CD4-positive, alpha-beta T cell (primary cell): Measurements from ENCODE around the gene INO80. TPM values are rescaled to one million over a fixed set of nuclear protein-coding genes. Genes with fewer than 3 reads are reported as not detected.

Experiments used
- ATAC-seq: fragments of 200-7000 bp; cut with Tn5 transposase; one replicate; pipeline ENCODE4 v1.10.0; 2022; ENCODE audit warnings: mild to moderate bottlenecking; ENCODE audit not compliant: poor library complexity
- CTCF ChIA-PET: fragments of 350-600 bp; sonication (Branson Sonifier 250); formaldehyde crosslinking; loops from one replicate; lab custom pipeline; 2021; ENCODE audit warnings: antibody characterized with exemption, inconsistent platforms; lab: Charles Lee
- POLR2A ChIA-PET: fragments of 350-600 bp; sonication (Branson Sonifier 250); formaldehyde crosslinking; loops from one replicate; lab custom pipeline; 2021; ENCODE audit warnings: antibody characterized with exemption, inconsistent platforms; lab: Charles Lee
- DNase-seq, 14 experiments: peaks; one replicate each; pipeline ENCODE4 v3.0.0-alpha.2; 2013 to 2020; ENCODE audit warnings: mixed read lengths in 2 of 14
- H3K27ac ChIP-seq, 2 donors: one replicate each; pipeline versions ENCODE4 v1.5.1 to v1.7.0; 2013; ENCODE audit warnings: low read length in 2 of 2, low read depth in 1 of 2, mild to moderate bottlenecking in 1 of 2
- H3K27me3 ChIP-seq, 2 experiments: 1 replicate in 1 of 2; 2 replicates in 1 of 2; pipeline versions ENCODE4 v1.6.1 to v1.7.0; 2013; ENCODE audit warnings: low read length in 2 of 2, control low read depth in 1 of 2, mild to moderate bottlenecking in 1 of 2, moderate library complexity in 1 of 2; ENCODE audit not compliant: insufficient read depth in 2 of 2, control insufficient read depth in 1 of 2
- H3K36me3 ChIP-seq: one replicate; pipeline ENCODE4 v1.6.1; 2013; ENCODE audit warnings: low read length, control low read depth; ENCODE audit not compliant: insufficient read depth
- H3K4me1 ChIP-seq: one replicate; pipeline ENCODE4 v1.6.1; 2013; ENCODE audit warnings: low read length, control low read depth; ENCODE audit not compliant: insufficient read depth
- H3K4me3 ChIP-seq: one replicate; pipeline ENCODE4 v1.5.1; 2013; ENCODE audit warnings: mild to moderate bottlenecking, low read length, moderate library complexity
- H3K9me3 ChIP-seq, 2 experiments: 1 replicate in 1 of 2; 2 replicates in 1 of 2; pipeline versions ENCODE4 v1.6.1 to v1.7.0; 2013; ENCODE audit warnings: low read length in 2 of 2, mild to moderate bottlenecking in 2 of 2, control low read depth in 1 of 2, moderate library complexity in 1 of 2; ENCODE audit not compliant: control insufficient read depth in 1 of 2, insufficient read depth in 1 of 2
- H3K27ac Mint-ChIP-seq: one replicate; pipeline ENCODE4 v1.8.0; 2020; ENCODE audit warnings: mixed read lengths
- H3K27me3 Mint-ChIP-seq: one replicate; pipeline ENCODE4 v1.8.0; 2021; ENCODE audit warnings: mixed read lengths
- H3K36me3 Mint-ChIP-seq: one replicate; pipeline ENCODE4 v1.8.0; 2021; ENCODE audit warnings: low read depth, mixed read lengths
- H3K4me1 Mint-ChIP-seq: one replicate; pipeline ENCODE4 v1.8.0; 2021; ENCODE audit warnings: low read depth, mixed read lengths
- H3K4me3 Mint-ChIP-seq: one replicate; pipeline ENCODE4 v1.8.0; 2020; ENCODE audit warnings: mild to moderate bottlenecking, mixed read lengths
- H3K9me3 Mint-ChIP-seq: one replicate; pipeline ENCODE4 v1.8.0; 2020; ENCODE audit warnings: mixed read lengths
- intact Hi-C, 2 experiments: fragments of 100-400 bp; cut with DNase I in 1 of 2; cut with micrococcal nuclease in 1 of 2; formaldehyde crosslinking; loops; one replicate each; pipeline versions ENCODE4 v1.15.1 to v1.9.0; 2023 to 2025; cut with DNase I, micrococcal nuclease
- total RNA-seq, 174 experiments: library from RNA in 2 of 174; stranded (reverse) in 2 of 174; gene quantifications; one replicate each; pipeline ENCODE4 v1.2.3 and lab custom pipeline; 2021 to 2026
- TF ChIP-seq, protein P1 (sequence below): fragments of 200-600 bp; IDR thresholded peaks from one replicate; pipeline ENCODE4 v1.8.0; 2022; ENCODE audit warnings: antibody characterized with exemption, mild to moderate bottlenecking

Gene INO80
- total RNA-seq, 2 experiments from 2014 or later = 20.3 to 22.9 TPM

DNA sequence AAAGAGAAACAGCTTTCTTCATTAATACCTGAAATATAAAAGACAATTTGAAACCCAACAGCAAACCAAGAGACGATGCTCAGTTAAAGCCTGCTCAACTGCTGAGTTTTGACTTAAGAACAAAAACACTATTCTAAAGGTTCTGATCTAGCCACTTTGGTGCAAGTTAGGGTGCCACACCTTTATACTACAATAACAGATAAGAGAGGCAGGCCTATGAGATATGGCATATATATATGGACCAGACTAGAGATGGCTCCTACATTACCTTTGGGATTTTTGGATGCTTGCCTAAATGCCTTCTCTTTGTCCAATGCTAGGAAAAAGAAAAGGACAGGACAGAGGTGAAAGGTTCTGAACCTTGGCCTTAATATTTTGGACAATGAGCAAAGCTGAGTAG is 68.6 kb downstream of the INO80 start:
- no peaks in the 10 kb centered on the region for H3K4me1 Mint-ChIP-seq
- no peak overlapping the region for H3K27ac Mint-ChIP-seq
- H3K27me3 ChIP-seq = no peaks in the 10 kb centered on the region
- H3K4me3 Mint-ChIP-seq = no peak overlapping the region
- no peaks in the 10 kb centered on the region for H3K9me3 ChIP-seq
- no peaks in the 10 kb centered on the region for H3K4me1 ChIP-seq
- no peak for DNase-seq
- TF ChIP-seq, protein P1, sequence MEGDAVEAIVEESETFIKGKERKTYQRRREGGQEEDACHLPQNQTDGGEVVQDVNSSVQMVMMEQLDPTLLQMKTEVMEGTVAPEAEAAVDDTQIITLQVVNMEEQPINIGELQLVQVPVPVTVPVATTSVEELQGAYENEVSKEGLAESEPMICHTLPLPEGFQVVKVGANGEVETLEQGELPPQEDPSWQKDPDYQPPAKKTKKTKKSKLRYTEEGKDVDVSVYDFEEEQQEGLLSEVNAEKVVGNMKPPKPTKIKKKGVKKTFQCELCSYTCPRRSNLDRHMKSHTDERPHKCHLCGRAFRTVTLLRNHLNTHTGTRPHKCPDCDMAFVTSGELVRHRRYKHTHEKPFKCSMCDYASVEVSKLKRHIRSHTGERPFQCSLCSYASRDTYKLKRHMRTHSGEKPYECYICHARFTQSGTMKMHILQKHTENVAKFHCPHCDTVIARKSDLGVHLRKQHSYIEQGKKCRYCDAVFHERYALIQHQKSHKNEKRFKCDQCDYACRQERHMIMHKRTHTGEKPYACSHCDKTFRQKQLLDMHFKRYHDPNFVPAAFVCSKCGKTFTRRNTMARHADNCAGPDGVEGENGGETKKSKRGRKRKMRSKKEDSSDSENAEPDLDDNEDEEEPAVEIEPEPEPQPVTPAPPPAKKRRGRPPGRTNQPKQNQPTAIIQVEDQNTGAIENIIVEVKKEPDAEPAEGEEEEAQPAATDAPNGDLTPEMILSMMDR = no peak
- no peak for ATAC-seq
- peaks cover 89% of the 10 kb centered on the region for H3K36me3 Mint-ChIP-seq
- intact Hi-C loops = no loop called here
- H3K27ac ChIP-seq = no peak overlapping the region
- H3K4me3 ChIP-seq = no peak overlapping the region
- POLR2A ChIA-PET = no interaction called here
- no peaks in the 10 kb centered on the region for H3K9me3 Mint-ChIP-seq
- H3K27me3 Mint-ChIP-seq = no peaks in the 10 kb centered on the region
- peaks cover 91% of the 10 kb centered on the region for H3K36me3 ChIP-seq
- CTCF ChIA-PET = no interaction called here

DNA sequence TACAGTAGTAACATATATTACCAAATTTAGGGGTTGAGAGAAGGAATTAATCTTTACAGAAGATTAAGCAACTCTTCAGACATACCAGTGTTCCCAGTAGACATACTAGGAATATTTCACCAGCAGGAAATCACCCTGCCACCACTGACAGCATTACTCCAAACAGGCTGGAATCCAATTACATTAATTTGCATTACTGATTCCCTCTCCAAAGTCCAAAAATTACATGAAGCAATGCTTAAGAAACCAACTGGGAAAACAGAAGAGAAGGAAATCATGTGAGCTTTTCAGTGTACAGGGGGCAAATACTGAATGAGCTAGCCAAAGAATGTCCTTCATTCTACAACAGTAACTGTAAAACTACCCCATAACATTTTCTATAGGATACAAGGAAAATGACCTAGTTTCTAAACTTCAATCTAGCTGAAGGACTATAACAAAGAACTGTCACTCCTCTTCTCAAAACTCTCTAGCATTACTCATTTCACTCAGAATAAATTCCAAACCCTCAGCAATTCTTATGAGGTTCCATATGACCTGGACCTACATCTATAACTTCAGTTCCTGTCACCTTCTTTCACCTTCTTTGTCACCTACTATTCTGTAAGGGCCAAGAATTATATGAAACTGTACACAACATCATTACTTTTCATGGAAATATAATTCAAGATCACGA is 72.7 kb downstream of the INO80 start:
- POLR2A ChIA-PET = no interaction called here
- TF ChIP-seq, protein P1 = no peak
- intact Hi-C loops = loop anchor here in 1 of 2 experiments (5.0 kb wide), 1 partner anchor 134 kb away; no protein-coding TSS in a partner anchor
- no peak for ATAC-seq
- Mint-ChIP-seq H3K9me3 (no peaks in the 10 kb centered on the region), H3K4me3 (no peak overlapping the region), H3K36me3 (peaks cover 84% of the 10 kb centered on the region), H3K27me3 (no peaks in the 10 kb centered on the region), H3K4me1 (no peaks in the 10 kb centered on the region), H3K27ac (no peak overlapping the region)
- H3K36me3 ChIP-seq = peaks cover 80% of the 10 kb centered on the region
- H3K27ac ChIP-seq = no peak overlapping the region
- no peak overlapping the region for H3K4me3 ChIP-seq
- no peak for DNase-seq
- no peaks in the 10 kb centered on the region for H3K27me3 ChIP-seq
- no peaks in the 10 kb centered on the region for H3K9me3 ChIP-seq
- CTCF ChIA-PET = no interaction called here
- no peaks in the 10 kb centered on the region for H3K4me1 ChIP-seq

DNA sequence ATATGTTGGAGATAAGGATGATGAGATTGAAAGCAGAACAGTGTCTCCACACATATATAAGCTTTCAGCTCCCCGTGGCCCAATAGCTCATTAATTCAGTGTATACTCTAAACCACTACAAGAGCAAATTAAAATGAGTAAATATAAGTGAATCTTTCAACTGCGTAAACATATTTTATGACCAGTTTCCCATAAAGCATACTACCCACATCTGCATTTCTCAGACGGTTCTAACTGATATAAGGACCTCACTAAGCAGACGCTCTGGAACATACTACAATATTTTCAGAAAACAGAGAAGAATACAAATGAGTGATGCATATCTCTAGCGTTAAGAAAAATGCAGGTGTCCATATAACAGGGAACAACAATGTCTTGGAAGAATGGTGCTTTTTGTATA is 73.2 kb downstream of the INO80 start:
- Histone ChIP-seq H3K27me3 (no peaks in the 10 kb centered on the region), H3K27ac (no peak overlapping the region), H3K4me3 (no peak overlapping the region), H3K36me3 (peaks cover 78% of the 10 kb centered on the region), H3K9me3 (no peaks in the 10 kb centered on the region), H3K4me1 (no peaks in the 10 kb centered on the region)
- TF ChIP-seq, protein P1 = no peak
- intact Hi-C loops = loop anchor here in 1 of 2 experiments (5.0 kb wide), 1 partner anchor 134 kb away; no protein-coding TSS in a partner anchor
- H3K4me3 Mint-ChIP-seq = no peak overlapping the region
- CTCF ChIA-PET = interaction anchor here (0.7 kb wide), 1 partner anchor 28 kb away, joined by 3 read pairs; no protein-coding TSS in a partner anchor
- no peak overlapping the region for H3K27ac Mint-ChIP-seq
- H3K9me3 Mint-ChIP-seq = no peaks in the 10 kb centered on the region
- H3K4me1 Mint-ChIP-seq = no peaks in the 10 kb centered on the region
- ATAC-seq (no peak), DNase-seq (no peak)
- H3K36me3 Mint-ChIP-seq = peaks cover 82% of the 10 kb centered on the region
- POLR2A ChIA-PET = no interaction called here
- H3K27me3 Mint-ChIP-seq = no peaks in the 10 kb centered on the region
